HCT116 (cell line): ENCODE data around the gene DYRK1B. TPM values are rescaled to one million over a fixed set of nuclear protein-coding genes. Genes with fewer than 3 reads are reported as not detected.
"Not testable (repeated sequence)": the region's sequence is repeated elsewhere in the genome, so short reads cannot be mapped to it uniquely, and the experiment has no call there.

Experiments
- ATAC-seq: fragments of 200-7000 bp; cut with Tn5 transposase; 2 replicates; pipeline ENCODE4 v1.9.1; 2020; ENCODE audit warnings: mild to moderate bottlenecking, moderate library complexity
- BruUV-seq: library from RNA; stranded (reverse); fragments of 400-500 nt; replicated peaks from 2 replicates; lab custom pipeline; 2021; lab: Mats Ljungman, UMichigan
- CTCF ChIA-PET: fragments of 300-600 bp; sonication (Branson Sonifier 250); formaldehyde crosslinking; loops from one replicate; lab custom pipeline; 2021; ENCODE audit warnings: antibody characterized with exemption; lab: Charles Lee
- POLR2A ChIA-PET: fragments of 300-600, 350-600 bp; sonication (Branson Sonifier 250); formaldehyde crosslinking; loops from one replicate; lab custom pipeline; 2021; ENCODE audit warnings: antibody characterized with exemption; lab: Charles Lee
- RAD21 ChIA-PET, 2 experiments: fragments of 300-600 bp; sonication (Branson Sonifier 250); formaldehyde crosslinking; loops; one replicate each; lab custom pipeline; 2023; ENCODE audit warnings: low total read pairs in 2 of 2; ENCODE audit not compliant: uncharacterized antibody in 2 of 2, unreplicated experiment in 2 of 2, low non-redundant PET in 1 of 2; lab: Charles Lee
- DNase-seq: peaks from one replicate; pipeline ENCODE4 v3.0.0-alpha.2; 2010; ENCODE audit warnings: low read depth, low spot score
- H2AFZ ChIP-seq: fragments of 200-600 bp; shearing (Covaris generic), sonication (generic); 2 replicates; pipeline ENCODE4 v1.6.1; 2017; ENCODE audit warnings: low read depth, mixed run types, mixed read lengths, antibody characterized with exemption, low read length; ENCODE audit not compliant: poor library complexity, severe bottlenecking
- H3K27ac ChIP-seq: 2 replicates; pipeline ENCODE4 v1.5.1; 2012; ENCODE audit warnings: low read depth, low read length
- H3K27me3 ChIP-seq: fragments of 200-600 bp; sonication (generic); 2 replicates; pipeline ENCODE4 v1.6.1; 2016; ENCODE audit warnings: mixed run types, low read length, mixed read lengths; ENCODE audit not compliant: insufficient read depth
- H3K36me3 ChIP-seq, 2 experiments: fragments of 200-500 bp in 1 of 2; fragments of 200-600 bp in 1 of 2; sonication (Bioruptor generic) in 1 of 2; sonication (generic) in 1 of 2; 2 replicates each; pipeline versions ENCODE4 v1.5.1 to v1.6.1; 2014 to 2016; ENCODE audit warnings: low read length in 2 of 2, inconsistent platforms in 1 of 2, mixed read lengths in 1 of 2, mixed run types in 1 of 2; ENCODE audit not compliant: insufficient read depth in 2 of 2, control insufficient read depth in 1 of 2
- H3K4me1 ChIP-seq, 2 experiments: fragments of 200-600 bp in 1 of 2; sonication (generic) in 1 of 2; 2 replicates each; pipeline versions ENCODE4 v1.5.1 to v1.6.1; 2012 to 2017; ENCODE audit warnings: low read length in 2 of 2, inconsistent platforms in 1 of 2, mild to moderate bottlenecking in 1 of 2, mixed read lengths in 1 of 2, mixed run types in 1 of 2, moderate library complexity in 1 of 2; ENCODE audit not compliant: insufficient read depth in 2 of 2, control insufficient read depth in 1 of 2
- H3K4me2 ChIP-seq: fragments of 200-600 bp; sonication (generic); 2 replicates; pipeline ENCODE4 v1.6.1; 2017; ENCODE audit warnings: mixed run types, low read length, mixed read lengths
- H3K4me3 ChIP-seq, 2 experiments: fragments of 200-600 bp in 1 of 2; sonication (generic) in 1 of 2; replicated peaks in 1 of 2; 2 replicates each; pipeline ENCODE4 v1.5.1; 2011 to 2016; ENCODE audit warnings: low read length in 2 of 2, control low read depth in 1 of 2, low read depth in 1 of 2, mild to moderate bottlenecking in 1 of 2, mixed read lengths in 1 of 2, mixed run types in 1 of 2
- H3K79me2 ChIP-seq: fragments of 200-600 bp; sonication (generic); 2 replicates; pipeline ENCODE4 v1.6.1; 2017; ENCODE audit warnings: mild to moderate bottlenecking, mixed run types, low read length, moderate library complexity, mixed read lengths; ENCODE audit not compliant: insufficient read depth
- H3K9ac ChIP-seq: fragments of 200-600 bp; sonication (generic); 2 replicates; pipeline ENCODE4 v1.6.1; 2016; ENCODE audit warnings: low read length, mixed read lengths
- H3K9me2 ChIP-seq: fragments of 200-600 bp; sonication (generic), shearing (Covaris generic); 2 replicates; pipeline ENCODE4 v1.6.1; 2017; ENCODE audit warnings: mixed run types, mild to moderate bottlenecking, moderate library complexity; ENCODE audit not compliant: insufficient read depth
- H3K9me3 ChIP-seq, 2 experiments: fragments of 200-500 bp in 1 of 2; fragments of 200-600 bp in 1 of 2; sonication (Bioruptor generic) in 1 of 2; sonication (generic) in 1 of 2; 2 replicates each; pipeline ENCODE4 v1.6.1; 2014 to 2017; ENCODE audit warnings: low read length in 2 of 2, mixed read lengths in 2 of 2, inconsistent platforms in 1 of 2, low read depth in 1 of 2, mild to moderate bottlenecking in 1 of 2, mixed run types in 1 of 2, moderate library complexity in 1 of 2; ENCODE audit not compliant: control insufficient read depth in 1 of 2, insufficient read depth in 1 of 2
- H4K20me1 ChIP-seq: fragments of 200-600 bp; sonication (generic), shearing (Covaris generic); 2 replicates; pipeline ENCODE4 v1.6.1; 2017; ENCODE audit warnings: mixed run types, mild to moderate bottlenecking, moderate library complexity; ENCODE audit not compliant: insufficient read depth
- CBX3 ChIP-seq: IDR thresholded peaks from 2 replicates; pipeline ENCODE4 v1.6.1; 2012; ENCODE audit warnings: low read depth
- CEBPB ChIP-seq: IDR thresholded peaks from 2 replicates; pipeline ENCODE4 v1.6.1; 2012; ENCODE audit warnings: low read depth
- EZH2 ChIP-seq: fragments of 200-600 bp; sonication (generic); IDR thresholded peaks from 2 replicates; pipeline ENCODE4 v1.6.1; 2017; ENCODE audit warnings: antibody characterized with exemption, mixed run types
- POLR2AphosphoS5 ChIP-seq: IDR thresholded peaks from 2 replicates; pipeline ENCODE4 v1.6.1; 2011; ENCODE audit warnings: mild to moderate bottlenecking, low read depth, low read length, moderate library complexity
- RAD21 ChIP-seq: IDR thresholded peaks from 2 replicates; pipeline ENCODE4 v1.6.1; 2012; ENCODE audit warnings: low read depth, mild to moderate bottlenecking
- SIN3A ChIP-seq: IDR thresholded peaks from 2 replicates; pipeline ENCODE4 v1.6.1; 2012; ENCODE audit warnings: low read depth
- TCF7L2 ChIP-seq: IDR thresholded peaks from 2 replicates; pipeline ENCODE4 v1.7.0; 2011; ENCODE audit warnings: borderline replicate concordance, inconsistent platforms; ENCODE audit not compliant: insufficient read depth, insufficient read length; ENCODE audit errors: extremely low read depth
- intact Hi-C: fragments of 100-400 bp; cut with micrococcal nuclease; formaldehyde crosslinking; loops from 2 replicates; pipeline ENCODE4 v1.10.0; 2022
- total RNA-seq: library from RNA; stranded (reverse); gene quantifications from one replicate; pipeline ENCODE4 v1.2.1, GENCODE V29; 2021; ENCODE audit not compliant: unreplicated experiment
- TF ChIP-seq, protein P1 (sequence below): IDR thresholded peaks from 2 replicates; pipeline ENCODE4 v1.6.1; 2012
- TF ChIP-seq, protein P2 (sequence below), 3 experiments: fragments of 200-600 bp in 1 of 3; sonication (generic) in 1 of 3; IDR thresholded peaks in 2 of 3; conservative IDR thresholded peaks in 1 of 3; 2 replicates each; pipeline ENCODE4 v1.5.1; 2012 to 2017; ENCODE audit warnings: low read depth in 2 of 3, low read length in 2 of 3, antibody characterized with exemption in 1 of 3, borderline replicate concordance in 1 of 3, control low read depth in 1 of 3, mild to moderate bottlenecking in 1 of 3, mixed read lengths in 1 of 3, mixed run types in 1 of 3, moderate library complexity in 1 of 3; ENCODE audit not compliant: insufficient read depth in 1 of 3
- TF ChIP-seq, protein P3 (sequence below): IDR thresholded peaks from 2 replicates; pipeline ENCODE4 v1.6.1; 2011; ENCODE audit warnings: mild to moderate bottlenecking, low read length, moderate library complexity; ENCODE audit not compliant: insufficient replicate concordance; ENCODE audit errors: extremely low read depth

Gene DYRK1B
- total RNA-seq, 1 experiment from 2014 or later: 7.3 TPM

DNA sequence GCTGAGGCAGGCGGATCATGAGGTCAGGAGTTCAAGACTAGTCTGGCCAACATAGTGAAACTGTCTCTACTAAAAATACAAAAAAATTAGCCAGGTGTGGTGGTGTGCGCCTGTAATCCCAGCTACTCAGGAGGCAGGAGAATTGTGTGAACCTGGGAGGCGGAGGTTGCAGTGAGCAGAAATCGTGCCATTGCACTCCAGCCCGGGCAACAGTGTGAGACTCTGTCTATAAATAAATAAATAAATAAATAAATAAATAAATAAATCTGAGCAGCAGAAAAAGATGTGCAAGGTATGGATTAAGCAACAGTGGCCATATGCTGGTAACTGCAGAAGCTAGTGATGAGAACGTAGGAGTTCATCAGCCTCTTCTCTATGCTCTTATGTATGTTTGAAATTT lies 19.9 kb downstream of the DYRK1B start:
- RAD21 ChIA-PET, POLR2A ChIA-PET, intact Hi-C loops, H2AFZ ChIP-seq, DNase-seq, H4K20me1 ChIP-seq, H3K4me3 ChIP-seq, H3K27ac ChIP-seq, H3K4me2 ChIP-seq, CTCF ChIA-PET, H3K9me3 ChIP-seq, H3K79me2 ChIP-seq, ATAC-seq, H3K9ac ChIP-seq, H3K4me1 ChIP-seq, H3K27me3 ChIP-seq, H3K36me3 ChIP-seq, BruUV-seq, H3K9me2 ChIP-seq: not testable (repeated sequence)

GRCh38 chr19:39813264-39813993 lies 20.5 kb downstream of the DYRK1B start:
- Histone ChIP-seq H2AFZ (no peak overlapping the region), H3K9me2 (no peaks in the 10 kb centered on the region), H3K9ac (no peak overlapping the region), H3K36me3 (no peaks in the 10 kb centered on the region), H3K4me3 (no peak overlapping the region), H3K27me3 (no peaks in the 10 kb centered on the region), H3K79me2 (no peaks in the 10 kb centered on the region), H3K27ac (no peak overlapping the region), H3K4me1 (peaks cover 0 to 3% of the 10 kb centered on the region in 2 experiments; a peak in 1 of 4 replicates), H3K4me2 (no peak overlapping the region), H4K20me1 (no peaks in the 10 kb centered on the region), H3K9me3 (no peaks in the 10 kb centered on the region)
- POLR2A ChIA-PET: no interaction called here
- CTCF ChIA-PET: no interaction called here
- no peak for ATAC-seq
- intact Hi-C loops: no loop called here
- DNase-seq: no peak
- RAD21 ChIA-PET: no interaction called here
- TF ChIP-seq POLR2AphosphoS5: no peak
- TF ChIP-seq, protein P1, sequence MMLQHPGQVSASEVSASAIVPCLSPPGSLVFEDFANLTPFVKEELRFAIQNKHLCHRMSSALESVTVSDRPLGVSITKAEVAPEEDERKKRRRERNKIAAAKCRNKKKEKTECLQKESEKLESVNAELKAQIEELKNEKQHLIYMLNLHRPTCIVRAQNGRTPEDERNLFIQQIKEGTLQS: no peak
- TF ChIP-seq, protein P2, sequence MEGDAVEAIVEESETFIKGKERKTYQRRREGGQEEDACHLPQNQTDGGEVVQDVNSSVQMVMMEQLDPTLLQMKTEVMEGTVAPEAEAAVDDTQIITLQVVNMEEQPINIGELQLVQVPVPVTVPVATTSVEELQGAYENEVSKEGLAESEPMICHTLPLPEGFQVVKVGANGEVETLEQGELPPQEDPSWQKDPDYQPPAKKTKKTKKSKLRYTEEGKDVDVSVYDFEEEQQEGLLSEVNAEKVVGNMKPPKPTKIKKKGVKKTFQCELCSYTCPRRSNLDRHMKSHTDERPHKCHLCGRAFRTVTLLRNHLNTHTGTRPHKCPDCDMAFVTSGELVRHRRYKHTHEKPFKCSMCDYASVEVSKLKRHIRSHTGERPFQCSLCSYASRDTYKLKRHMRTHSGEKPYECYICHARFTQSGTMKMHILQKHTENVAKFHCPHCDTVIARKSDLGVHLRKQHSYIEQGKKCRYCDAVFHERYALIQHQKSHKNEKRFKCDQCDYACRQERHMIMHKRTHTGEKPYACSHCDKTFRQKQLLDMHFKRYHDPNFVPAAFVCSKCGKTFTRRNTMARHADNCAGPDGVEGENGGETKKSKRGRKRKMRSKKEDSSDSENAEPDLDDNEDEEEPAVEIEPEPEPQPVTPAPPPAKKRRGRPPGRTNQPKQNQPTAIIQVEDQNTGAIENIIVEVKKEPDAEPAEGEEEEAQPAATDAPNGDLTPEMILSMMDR (IDR thresholded peaks at IDR 0.05 in 2 of 3, conservative IDR thresholded peaks at IDR 0.05 in 1 of 3; ENCODE audit: borderline replicate concordance in 1 of 3, insufficient read depth in 1 of 3, low read depth in 2 of 3, low read length in 2 of 3): no peak
- TF ChIP-seq EZH2: no peak
- TF ChIP-seq CEBPB: no peak
- TF ChIP-seq, protein P3, sequence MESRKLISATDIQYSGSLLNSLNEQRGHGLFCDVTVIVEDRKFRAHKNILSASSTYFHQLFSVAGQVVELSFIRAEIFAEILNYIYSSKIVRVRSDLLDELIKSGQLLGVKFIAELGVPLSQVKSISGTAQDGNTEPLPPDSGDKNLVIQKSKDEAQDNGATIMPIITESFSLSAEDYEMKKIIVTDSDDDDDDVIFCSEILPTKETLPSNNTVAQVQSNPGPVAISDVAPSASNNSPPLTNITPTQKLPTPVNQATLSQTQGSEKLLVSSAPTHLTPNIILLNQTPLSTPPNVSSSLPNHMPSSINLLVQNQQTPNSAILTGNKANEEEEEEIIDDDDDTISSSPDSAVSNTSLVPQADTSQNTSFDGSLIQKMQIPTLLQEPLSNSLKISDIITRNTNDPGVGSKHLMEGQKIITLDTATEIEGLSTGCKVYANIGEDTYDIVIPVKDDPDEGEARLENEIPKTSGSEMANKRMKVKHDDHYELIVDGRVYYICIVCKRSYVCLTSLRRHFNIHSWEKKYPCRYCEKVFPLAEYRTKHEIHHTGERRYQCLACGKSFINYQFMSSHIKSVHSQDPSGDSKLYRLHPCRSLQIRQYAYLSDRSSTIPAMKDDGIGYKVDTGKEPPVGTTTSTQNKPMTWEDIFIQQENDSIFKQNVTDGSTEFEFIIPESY: no peak
- TF ChIP-seq SIN3A: no peak
- TF ChIP-seq TCF7L2: no peak
- TF ChIP-seq RAD21: no peak
- no peak for TF ChIP-seq CBX3
- BruUV-seq: no TSS peak
